BLaER1 treated with 17β-estradiol and CSF1 and Interleukin-3, amounts not matched to agents 10 nM and 100 nM (cell line): ENCODE measurements around the gene SNW1.
A peak's percentile ranks its signal among the peaks of the same experiment; 100 is the strongest.
"Not testable (repeated sequence)": the region's sequence is repeated elsewhere in the genome, so short reads cannot be mapped to it uniquely, and the experiment has no call there.

Experiments used
- H3K27ac ChIP-seq, 11 experiments: shearing (Covaris generic); formaldehyde crosslinking; 2 replicates each; pipeline ENCODE4 v1.8.1; 2022
- H3K27me3 ChIP-seq, 11 experiments: shearing (Covaris generic); formaldehyde crosslinking; 2 replicates each; pipeline ENCODE4 v1.8.1; 2022
- H3K36me3 ChIP-seq, 11 experiments: shearing (Covaris generic); formaldehyde crosslinking; 2 replicates each; pipeline ENCODE4 v1.8.1; 2022
- H3K4me1 ChIP-seq, 10 experiments: shearing (Covaris generic); formaldehyde crosslinking; 2 replicates each; pipeline ENCODE4 v1.8.1; 2022
- H3K4me2 ChIP-seq, 11 experiments: shearing (Covaris generic); formaldehyde crosslinking; 2 replicates each; pipeline ENCODE4 v1.8.1; 2022
- H3K4me3 ChIP-seq, 10 experiments: shearing (Covaris generic); formaldehyde crosslinking; 2 replicates each; pipeline ENCODE4 v1.8.1; 2022
- H3K9ac ChIP-seq, 11 experiments: shearing (Covaris generic); formaldehyde crosslinking; 2 replicates each; pipeline ENCODE4 v1.8.1; 2022
- H3K9me3 ChIP-seq, 11 experiments: shearing (Covaris generic); formaldehyde crosslinking; replicated peaks in 1 of 11; 2 replicates each; pipeline ENCODE4 v1.8.1; 2022
- H4K20me1 ChIP-seq, 11 experiments: shearing (Covaris generic); formaldehyde crosslinking; 2 replicates each; pipeline ENCODE4 v1.8.1; 2022
- Cebpa-rat ChIP-seq, 11 experiments: shearing (Covaris generic); IDR thresholded peaks; 2 replicates each; pipeline ENCODE4 v1.8.1; 2022

Gene SNW1

DNA sequence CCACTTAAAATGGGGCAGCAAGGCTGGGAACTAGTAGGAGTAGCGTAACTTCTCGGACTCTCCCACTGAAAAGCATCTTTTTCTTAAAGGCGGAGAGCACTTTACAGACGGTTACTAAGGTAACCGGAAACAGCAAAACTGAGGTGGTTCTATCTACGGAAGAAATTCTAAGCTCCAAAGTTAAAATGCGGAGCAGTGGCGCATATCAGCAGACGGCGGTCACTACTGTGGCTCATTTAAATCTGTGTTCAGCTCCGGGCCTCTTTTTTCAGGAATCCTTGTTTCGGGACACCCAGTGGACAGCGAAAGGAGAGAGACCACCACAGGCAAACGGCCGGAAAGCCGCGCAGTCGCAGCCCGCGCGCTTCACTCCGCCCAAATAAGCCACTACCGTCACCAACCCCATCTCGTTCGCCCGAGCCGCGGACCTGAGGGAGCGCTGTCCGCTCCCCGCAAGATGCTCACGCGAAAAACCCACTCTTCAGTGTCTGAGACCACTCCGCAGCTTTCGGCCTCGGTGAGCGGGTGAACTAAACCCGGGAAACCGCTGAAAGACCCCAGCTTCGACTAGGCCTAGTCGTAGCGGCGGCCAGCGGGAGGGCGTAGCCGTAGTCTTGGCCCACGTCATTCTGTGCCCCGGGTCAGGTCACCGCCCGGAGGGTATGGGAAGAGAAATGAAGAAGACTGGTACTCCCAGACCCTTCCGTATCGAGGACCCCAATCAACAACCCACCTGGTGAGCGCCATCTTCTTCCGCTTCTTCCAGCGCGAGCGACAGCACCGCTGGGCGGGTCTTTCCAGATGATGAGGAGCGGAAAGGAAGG lies at the start of gene SNW1:
Gene SNW1 (minus strand): TSS at position 776 of the 824 bp plus-strand sequence. CDS start 29 bp downstream, at position 747.
- no peak for TF ChIP-seq Cebpa-rat (IDR thresholded peaks at IDR 0.05)
- no peaks in the 10 kb centered on the region for H3K9me3 ChIP-seq
- peak within 1 kb of the TSS; percentile 80 to 96 (median 88) for H3K4me2 ChIP-seq
- peak within 1 kb of the TSS; percentile 80 to 93 (median 92) for H3K4me3 ChIP-seq
- peaks cover 19 to 43% (median 36%) of the 10 kb centered on the region in 11 experiments for H3K36me3 ChIP-seq
- H3K9ac ChIP-seq, result peak within 1 kb of the TSS; percentile 90 to 97 (median 93)
- H3K27ac ChIP-seq, result peak within 1 kb of the TSS; percentile 89 to 97 (median 92)
- H3K27me3 ChIP-seq, result no peaks in the 10 kb centered on the region
- peaks cover 22 to 42% (median 27%) of the 10 kb centered on the region in 10 experiments for H3K4me1 ChIP-seq
- peaks cover 42 to 50% (median 47%) of the 10 kb centered on the region in 11 experiments for H4K20me1 ChIP-seq

DNA sequence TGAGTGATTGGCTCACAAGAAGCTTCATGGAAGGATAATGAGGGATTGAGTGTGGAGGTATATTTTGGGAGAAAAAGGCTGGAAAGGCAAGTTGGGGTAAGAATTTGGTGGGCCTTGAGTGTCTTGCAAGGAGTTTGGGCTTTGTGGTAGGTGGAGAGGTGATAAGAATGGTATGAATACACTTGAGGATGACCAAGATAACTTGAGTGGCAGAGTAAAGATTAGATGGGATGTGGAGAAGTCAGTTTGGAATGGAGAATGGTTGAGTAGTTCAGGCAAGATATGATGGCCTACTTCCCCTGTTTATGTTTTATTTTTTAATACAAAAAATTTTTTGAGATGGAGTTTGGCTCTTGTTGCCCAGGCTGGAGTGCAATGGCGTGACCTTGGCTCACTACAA lies 48.1 kb upstream of the SNW1 start:
- H3K9ac ChIP-seq, result no peak overlapping the region
- no peaks in the 10 kb centered on the region for H3K27me3 ChIP-seq
- no peak overlapping the region for H3K4me2 ChIP-seq
- no peak overlapping the region for H3K4me3 ChIP-seq
- H3K36me3 ChIP-seq, result no peaks in the 10 kb centered on the region
- H3K4me1 ChIP-seq, result peaks cover 0 to 8% (median 0%) of the 10 kb centered on the region in 10 experiments; a peak in 2 of 20 replicates
- no peaks in the 10 kb centered on the region for H4K20me1 ChIP-seq
- no peak for TF ChIP-seq Cebpa-rat (IDR thresholded peaks at IDR 0.05)
- no peak overlapping the region for H3K27ac ChIP-seq
- no peaks in the 10 kb centered on the region for H3K9me3 ChIP-seq

DNA sequence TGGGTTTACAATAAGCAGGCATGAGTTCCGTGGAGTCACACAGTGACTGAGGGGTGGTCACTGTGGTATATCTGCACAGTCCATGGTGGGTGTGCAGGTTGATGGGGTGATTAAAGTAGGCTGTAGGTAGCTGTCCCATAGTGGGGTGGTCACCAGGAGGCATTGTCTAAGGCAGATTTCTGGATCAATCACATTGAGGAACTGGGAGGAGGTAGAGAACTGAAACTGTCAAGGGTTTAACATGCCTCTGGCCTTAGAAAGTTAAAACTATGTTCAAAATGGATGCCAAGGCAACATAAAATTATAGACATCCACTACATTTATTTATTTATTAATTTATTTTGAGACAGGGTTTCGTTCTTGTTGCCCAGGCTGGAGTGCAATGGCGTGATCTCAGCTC lies 47.3 kb upstream of the SNW1 start:
- no peak overlapping the region for H3K9ac ChIP-seq
- no peak overlapping the region for H3K4me3 ChIP-seq
- H4K20me1 ChIP-seq, result no peaks in the 10 kb centered on the region
- H3K27ac ChIP-seq, result no peak overlapping the region
- peaks cover 0 to 8% (median 0%) of the 10 kb centered on the region in 10 experiments; a peak in 1 of 20 replicates for H3K4me1 ChIP-seq
- TF ChIP-seq Cebpa-rat (IDR thresholded peaks at IDR 0.05), result no peak
- no peaks in the 10 kb centered on the region for H3K27me3 ChIP-seq
- H3K36me3 ChIP-seq, result no peaks in the 10 kb centered on the region
- peak overlapping the region in 1 of 11 experiments; percentile 20; a peak in 2 of 22 replicates for H3K4me2 ChIP-seq
- H3K9me3 ChIP-seq, result no peaks in the 10 kb centered on the region

DNA sequence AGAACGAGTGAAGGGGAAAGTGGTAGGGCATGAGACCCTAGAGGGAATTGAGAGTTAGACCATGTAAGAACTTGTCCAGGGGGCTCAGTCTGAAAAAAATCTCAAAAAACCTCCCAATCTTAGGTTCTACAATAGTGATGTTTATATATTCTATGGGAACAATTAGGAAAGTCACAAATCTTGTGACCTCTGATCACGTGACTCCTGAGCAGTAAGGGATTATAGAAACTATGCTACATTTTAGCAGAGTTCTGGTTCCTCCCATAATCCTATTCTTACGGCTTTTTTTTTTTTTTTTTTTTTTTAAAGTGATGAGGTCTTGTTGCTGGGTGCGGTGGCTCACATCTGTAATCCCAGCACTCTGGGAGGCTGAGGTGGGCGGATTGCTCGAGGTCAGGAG lies 44.8 kb upstream of the SNW1 start:
- Histone ChIP-seq H3K27ac (no peak overlapping the region), H3K4me1 (peaks cover 0 to 14% (median 4%) of the 10 kb centered on the region in 10 experiments; a peak in 9 of 20 replicates), H3K4me2 (no peak overlapping the region), H3K27me3 (no peaks in the 10 kb centered on the region), H3K9ac (no peak overlapping the region), H4K20me1 (no peaks in the 10 kb centered on the region), H3K9me3 (no peaks in the 10 kb centered on the region), H3K36me3 (no peaks in the 10 kb centered on the region), H3K4me3 (no peak overlapping the region)
- no peak for TF ChIP-seq Cebpa-rat (IDR thresholded peaks at IDR 0.05)

DNA sequence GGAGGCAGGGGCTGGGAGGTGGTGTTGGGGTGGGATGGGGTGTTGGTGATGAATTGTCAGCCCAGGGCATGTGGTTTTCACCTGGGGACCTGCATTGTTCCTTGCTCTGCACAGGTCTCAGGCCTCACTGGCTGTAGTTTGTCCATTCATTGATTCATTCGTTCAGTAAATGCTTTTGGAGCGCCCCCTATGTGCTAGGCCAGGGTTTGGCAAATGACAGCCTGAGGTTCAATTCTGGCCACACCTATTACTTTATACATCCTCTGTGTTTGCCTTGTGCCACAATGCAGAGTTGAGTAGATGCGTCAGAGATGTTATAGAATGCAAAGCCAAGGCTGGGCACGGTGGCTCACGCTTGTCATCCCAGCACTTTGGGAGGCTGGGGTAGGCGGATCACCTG lies 43.6 kb upstream of the SNW1 start:
- H3K27ac ChIP-seq, result no peak overlapping the region
- no peak overlapping the region for H3K4me3 ChIP-seq
- H3K9ac ChIP-seq, result no peak overlapping the region
- TF ChIP-seq Cebpa-rat (IDR thresholded peaks at IDR 0.05), result no peak
- H3K4me1 ChIP-seq, result peaks cover 0 to 16% (median 7%) of the 10 kb centered on the region in 10 experiments; a peak in 11 of 20 replicates
- no peaks in the 10 kb centered on the region for H3K9me3 ChIP-seq
- no peaks in the 10 kb centered on the region for H4K20me1 ChIP-seq
- no peak overlapping the region for H3K4me2 ChIP-seq
- H3K36me3 ChIP-seq, result no peaks in the 10 kb centered on the region
- no peaks in the 10 kb centered on the region for H3K27me3 ChIP-seq

DNA sequence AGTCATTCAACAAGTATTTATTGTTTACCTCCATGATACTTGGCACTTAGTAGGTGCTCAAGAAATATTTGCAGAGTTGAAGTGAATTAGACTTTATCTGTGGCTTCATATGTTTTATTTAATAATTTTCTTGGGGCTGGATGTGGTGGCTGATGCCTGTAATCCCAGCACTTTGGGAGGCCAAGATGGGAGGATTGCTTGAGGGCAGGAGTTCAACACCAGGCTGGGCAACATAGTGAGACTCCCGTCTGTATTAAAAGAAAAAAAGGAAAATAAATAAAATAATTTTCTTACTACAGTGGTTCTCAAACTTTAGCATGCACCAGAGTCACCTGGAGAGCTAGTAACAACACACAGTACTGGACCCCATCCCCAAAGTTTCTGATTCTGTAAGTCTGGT lies 39.9 kb upstream of the SNW1 start:
- Histone ChIP-seq H3K4me2 (peak overlapping the region; percentile 73 to 92 (median 83)), H3K27me3 (no peaks in the 10 kb centered on the region), H3K27ac (peak overlapping the region; percentile 71 to 91 (median 84); a peak in 21 of 22 replicates), H4K20me1 (no peaks in the 10 kb centered on the region), H3K9me3 (no peaks in the 10 kb centered on the region), H3K9ac (peak overlapping the region; percentile 77 to 89 (median 86)), H3K4me3 (peak overlapping the region; percentile 67 to 81 (median 76)), H3K36me3 (no peaks in the 10 kb centered on the region), H3K4me1 (peaks cover 7 to 23% (median 15%) of the 10 kb centered on the region in 10 experiments; a peak in 18 of 20 replicates)
- TF ChIP-seq Cebpa-rat (IDR thresholded peaks at IDR 0.05), result no peak

DNA sequence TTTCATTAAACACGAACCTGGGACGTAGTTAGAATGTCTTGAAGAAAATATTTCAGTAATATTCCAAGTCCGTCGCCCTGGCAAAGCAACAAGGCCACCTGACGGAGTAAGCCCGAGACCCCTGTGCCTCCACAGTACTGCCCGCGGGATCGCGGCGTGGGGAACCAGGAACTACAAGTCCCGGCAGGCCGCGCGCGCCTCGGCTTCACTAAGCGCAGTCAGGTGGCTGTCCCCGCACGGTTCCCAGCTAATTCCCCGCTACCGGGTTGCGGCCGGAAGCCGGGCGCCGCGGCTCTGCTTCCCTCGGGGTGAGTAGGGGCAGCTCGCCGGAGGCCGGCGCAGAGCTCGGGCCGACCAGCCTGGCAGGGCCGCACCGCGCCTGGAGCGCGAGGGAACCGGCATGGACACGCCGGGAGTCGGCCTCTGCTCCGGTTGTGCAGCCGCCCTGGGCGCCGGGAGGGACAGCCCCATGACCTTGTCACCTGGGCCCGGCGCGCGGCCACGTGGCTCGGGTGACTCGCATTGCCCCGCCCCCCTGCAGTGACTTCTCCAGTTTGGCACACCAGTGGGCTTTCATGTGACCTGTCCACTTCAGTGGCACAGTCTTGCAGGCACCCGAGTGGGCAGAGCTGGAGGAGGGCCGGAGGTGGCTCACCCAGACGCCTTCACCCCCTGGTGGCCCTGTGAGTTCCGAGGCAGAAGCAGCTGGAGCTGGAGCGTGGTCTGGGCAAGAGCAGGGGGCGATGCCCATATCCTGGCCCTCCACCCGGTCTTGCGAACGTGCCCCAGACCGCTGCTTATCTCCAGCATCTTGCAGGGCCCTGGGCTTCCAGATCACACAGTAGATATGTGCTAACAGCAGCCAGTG lies 39.1 kb upstream of the SNW1 start, which contains the start of gene ADCK1:
Gene ADCK1 (plus strand): TSS at position 247 of the 868 bp plus-strand sequence. CDS start 18,870 bp downstream, outside the sequence.
- H3K9me3 ChIP-seq, result no peaks in the 10 kb centered on the region

DNA sequence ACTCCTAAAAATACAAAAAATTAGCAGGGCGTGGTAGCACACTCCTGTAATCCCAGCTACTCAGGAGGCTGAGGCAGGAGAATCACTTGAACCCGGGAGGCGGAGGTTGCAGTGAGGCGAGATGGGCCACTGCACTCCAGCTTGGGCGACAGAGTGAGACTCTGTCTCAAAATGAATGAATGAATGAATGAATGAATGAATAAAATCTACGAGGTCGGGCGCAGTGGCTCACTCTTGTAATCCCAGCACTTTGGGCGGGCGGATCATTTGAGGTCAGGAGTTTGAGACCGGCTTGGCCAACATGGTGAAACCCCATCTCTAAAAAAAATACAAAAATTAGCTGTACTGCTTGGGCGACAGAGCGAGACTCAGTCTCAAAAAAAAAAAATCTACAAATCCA lies 38.5 kb upstream of the SNW1 start:
- Histone ChIP-seq H3K9ac (peak overlapping the region; percentile 77 to 89 (median 86)), H3K4me3 (peak overlapping the region; percentile 67 to 81 (median 76)), H3K4me1 (peaks cover 7 to 26% (median 19%) of the 10 kb centered on the region in 10 experiments; a peak in 18 of 20 replicates), H3K27ac (peak overlapping the region in 10 of 11 experiments; percentile 78 to 91 (median 84); a peak in 18 of 22 replicates), H3K4me2 (peak overlapping the region; percentile 73 to 92 (median 83))
- H3K27me3 ChIP-seq, H3K9me3 ChIP-seq, H3K36me3 ChIP-seq, H4K20me1 ChIP-seq: not testable (repeated sequence)

More for the DNA sequence above, 39.1 kb upstream of the SNW1 start, which contains the start of gene ADCK1:
- Histone ChIP-seq H3K4me3 (peak within 1 kb of the TSS; percentile 67 to 81 (median 76)), H3K4me2 (peak within 1 kb of the TSS; percentile 73 to 92 (median 83)), H4K20me1 (no peaks in the 10 kb centered on the region), H3K36me3 (no peaks in the 10 kb centered on the region), H3K9ac (peak within 1 kb of the TSS; percentile 77 to 89 (median 86)), H3K27ac (peak within 1 kb of the TSS; percentile 71 to 91 (median 84)), H3K4me1 (peaks cover 7 to 26% (median 19%) of the 10 kb centered on the region in 10 experiments; a peak in 18 of 20 replicates), H3K27me3 (no peaks in the 10 kb centered on the region)
- TF ChIP-seq Cebpa-rat (IDR thresholded peaks at IDR 0.05), result no peak

DNA sequence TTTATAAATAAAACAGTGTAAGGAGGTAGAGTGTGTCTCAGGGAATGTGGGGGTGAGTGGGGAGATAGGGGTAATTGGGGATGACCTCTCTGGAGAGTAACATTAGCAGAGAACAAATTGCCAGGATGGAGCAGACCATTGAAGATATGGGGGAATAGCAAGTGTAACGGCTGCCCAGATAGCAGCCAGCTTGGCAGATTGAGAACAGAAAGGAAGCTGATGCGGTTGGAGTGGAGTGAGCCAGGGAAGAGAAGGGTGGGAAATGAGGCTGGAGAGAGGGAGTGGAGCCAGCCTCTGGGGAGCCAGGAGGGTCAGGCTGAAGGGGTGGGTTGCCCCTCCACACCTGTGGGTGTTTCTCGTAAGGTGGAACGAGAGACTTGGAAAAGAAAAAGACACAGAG lies 33.4 kb upstream of the SNW1 start:
- H3K9me3 ChIP-seq, result no peaks in the 10 kb centered on the region
- H3K4me3 ChIP-seq, result no peak overlapping the region
- no peaks in the 10 kb centered on the region for H3K36me3 ChIP-seq
- H3K4me1 ChIP-seq, result peaks cover 0 to 15% (median 13%) of the 10 kb centered on the region in 10 experiments; a peak in 16 of 20 replicates
- no peak overlapping the region for H3K27ac ChIP-seq
- no peak for TF ChIP-seq Cebpa-rat (IDR thresholded peaks at IDR 0.05)
- H3K9ac ChIP-seq, result no peak overlapping the region
- H4K20me1 ChIP-seq, result no peaks in the 10 kb centered on the region
- H3K27me3 ChIP-seq, result no peaks in the 10 kb centered on the region
- no peak overlapping the region for H3K4me2 ChIP-seq

DNA sequence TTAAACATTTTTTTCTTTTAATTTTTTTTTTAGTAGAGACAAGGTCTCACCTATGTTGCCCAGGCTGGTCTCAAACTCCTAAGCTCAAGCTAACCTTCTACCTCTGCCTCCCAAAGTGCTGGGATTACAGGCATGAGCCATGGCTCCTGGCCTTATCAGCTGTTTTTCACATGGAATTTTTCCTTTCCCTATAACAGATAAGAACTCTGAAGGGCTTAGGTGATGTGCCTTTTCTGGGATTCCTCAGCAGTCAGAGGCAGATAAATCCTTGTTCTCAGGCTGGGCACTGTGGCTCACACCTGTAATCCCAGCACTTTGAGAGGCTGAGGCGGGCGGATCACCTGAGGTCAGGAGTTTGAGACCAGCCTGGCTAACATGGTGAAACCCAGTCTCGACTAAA lies 32.3 kb upstream of the SNW1 start:
- not testable (repeated sequence) for H4K20me1 ChIP-seq, H3K9me3 ChIP-seq, H3K9ac ChIP-seq, H3K36me3 ChIP-seq, H3K27me3 ChIP-seq, H3K4me2 ChIP-seq, H3K4me3 ChIP-seq, H3K27ac ChIP-seq
- peaks cover 0 to 15% (median 12%) of the 10 kb centered on the region in 10 experiments; a peak in 16 of 20 replicates for H3K4me1 ChIP-seq
